A673 (cell line): ENCODE measurements around the gene TFR2.

ENCODE experiments used
- EZH2 ChIP-seq: fragments of 200-600 bp; sonication (generic); IDR thresholded peaks from 2 replicates; pipeline ENCODE4 v1.6.1; 2017; ENCODE audit warnings: borderline replicate concordance, low read depth, mild to moderate bottlenecking, mixed read lengths, antibody characterized with exemption, low read length; ENCODE audit not compliant: poor library complexity, severe bottlenecking
- TF ChIP-seq, protein P1 (sequence below): fragments of 300-800, 200-600 bp; sonication (generic); conservative IDR thresholded peaks from 2 replicates; pipeline ENCODE4 v1.5.1; 2017; ENCODE audit warnings: low read depth, mild to moderate bottlenecking, antibody characterized with exemption, low read length, moderate library complexity, mixed read lengths

DNA sequence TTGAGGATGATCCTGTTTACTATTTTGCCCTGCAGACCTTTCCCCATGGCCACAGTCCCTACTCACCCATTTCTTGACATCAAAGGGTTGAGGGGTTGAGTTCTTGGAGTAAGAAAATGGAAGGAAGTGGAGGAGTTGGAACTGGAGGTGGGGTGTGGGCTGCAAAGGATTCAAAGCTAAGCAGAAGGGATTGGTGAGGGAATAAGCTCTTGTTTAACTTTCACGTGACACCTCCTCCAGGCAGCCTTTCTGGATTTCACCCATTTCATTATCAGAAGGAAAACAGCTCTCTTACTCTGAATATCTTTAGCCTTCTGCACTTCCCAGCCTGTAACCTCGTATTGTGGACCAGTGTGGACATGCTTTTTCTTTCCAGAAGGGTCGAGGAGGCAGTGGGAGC is 15.3 kb downstream of the TFR2 start:
- TF ChIP-seq, protein P1, sequence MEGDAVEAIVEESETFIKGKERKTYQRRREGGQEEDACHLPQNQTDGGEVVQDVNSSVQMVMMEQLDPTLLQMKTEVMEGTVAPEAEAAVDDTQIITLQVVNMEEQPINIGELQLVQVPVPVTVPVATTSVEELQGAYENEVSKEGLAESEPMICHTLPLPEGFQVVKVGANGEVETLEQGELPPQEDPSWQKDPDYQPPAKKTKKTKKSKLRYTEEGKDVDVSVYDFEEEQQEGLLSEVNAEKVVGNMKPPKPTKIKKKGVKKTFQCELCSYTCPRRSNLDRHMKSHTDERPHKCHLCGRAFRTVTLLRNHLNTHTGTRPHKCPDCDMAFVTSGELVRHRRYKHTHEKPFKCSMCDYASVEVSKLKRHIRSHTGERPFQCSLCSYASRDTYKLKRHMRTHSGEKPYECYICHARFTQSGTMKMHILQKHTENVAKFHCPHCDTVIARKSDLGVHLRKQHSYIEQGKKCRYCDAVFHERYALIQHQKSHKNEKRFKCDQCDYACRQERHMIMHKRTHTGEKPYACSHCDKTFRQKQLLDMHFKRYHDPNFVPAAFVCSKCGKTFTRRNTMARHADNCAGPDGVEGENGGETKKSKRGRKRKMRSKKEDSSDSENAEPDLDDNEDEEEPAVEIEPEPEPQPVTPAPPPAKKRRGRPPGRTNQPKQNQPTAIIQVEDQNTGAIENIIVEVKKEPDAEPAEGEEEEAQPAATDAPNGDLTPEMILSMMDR, result no peak
- TF ChIP-seq EZH2, result no peak
